ENCODE results near the gene STARD3. TPM values are rescaled to one million over a fixed set of nuclear protein-coding genes. Genes with fewer than 3 reads are reported as not detected.

STARD3 gene
- total RNA-seq, 1 experiment from 2014 or later, result 47.7 TPM

DNA sequence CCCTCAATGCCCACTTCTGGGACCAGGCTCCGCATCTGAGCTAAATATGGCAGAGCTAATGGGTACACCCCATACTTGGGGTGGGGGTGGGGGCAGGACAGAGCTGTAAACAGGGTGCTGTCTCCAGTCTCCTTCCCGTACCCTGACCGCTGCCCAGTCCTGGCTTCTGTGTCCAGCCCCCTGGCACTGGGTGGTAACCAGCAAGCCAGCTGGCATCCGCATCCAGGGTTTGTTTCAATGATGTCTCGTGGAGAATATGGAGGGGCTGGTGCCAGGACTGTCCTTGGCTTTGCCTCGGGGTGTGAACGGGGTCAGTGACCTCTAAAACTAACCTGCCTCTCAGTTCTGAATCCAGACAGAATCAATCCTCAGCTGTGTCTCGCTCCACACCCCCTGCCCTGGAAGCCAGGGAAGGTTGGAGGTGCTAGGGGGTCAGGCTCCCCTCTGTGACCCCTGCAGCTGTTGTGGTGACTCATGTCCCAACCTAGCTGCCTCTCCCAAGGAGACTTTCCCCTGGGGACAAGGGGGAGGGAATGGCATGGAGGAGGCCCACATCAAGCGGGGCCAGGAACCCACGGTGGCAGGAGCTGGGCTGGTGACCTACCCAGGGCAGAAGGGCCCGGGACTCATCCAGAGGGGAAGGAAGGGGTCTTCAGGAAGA is 29.8 kb downstream of the STARD3 start:
- H3K79me2 ChIP-seq (ENCODE audit: low read depth), result no peaks in the 10 kb centered on the region
- H3K4me3 ChIP-seq, result no peak overlapping the region
- BruUV-seq (replicated peaks), result no TSS peak
- no peaks in the 10 kb centered on the region for H4K20me1 ChIP-seq (ENCODE audit: insufficient read depth)
- H3K27me3 ChIP-seq (ENCODE audit: insufficient read depth, low read depth), result no peaks in the 10 kb centered on the region
- H2AFZ ChIP-seq, result no peak overlapping the region
- H3F3A ChIP-seq (ENCODE audit: insufficient read depth, low read depth), result peaks cover 23% of the 10 kb centered on the region; the same call in 1 of the 2 replicates
- peak overlapping the region; percentile 22; the same call in 1 of the 2 replicates for H3K4me2 ChIP-seq
- no peak overlapping the region for H3K27ac ChIP-seq
- intact Hi-C loops (cut with micrococcal nuclease; ENCODE audit: unreplicated experiment), result no loop called here
- TF ChIP-seq EZH2 (IDR thresholded peaks at IDR 0.05; ENCODE audit: low read depth), result no peak
- no peak for TF ChIP-seq CTCF (conservative IDR thresholded peaks at IDR 0.05)
- CTCF ChIA-PET, result interaction anchor here (0.6 kb wide), 2 partner anchors 12 to 63 kb away, joined by 3 read pairs; no protein-coding TSS in a partner anchor
- POLR2A ChIA-PET (ENCODE audit: unreplicated experiment), result interaction anchor here (0.6 kb wide), 2 partner anchors 9 to 215 kb away, joined by 3 to 4 read pairs; no protein-coding TSS in a partner anchor
- DNase-seq, result peak in 1 of 2 experiments; percentile 22
- no peaks in the 10 kb centered on the region for H3K9me2 ChIP-seq (ENCODE audit: insufficient read depth)
- peaks cover 35% of the 10 kb centered on the region for H3K4me1 ChIP-seq (replicated peaks; ENCODE audit: insufficient read depth)
- no peaks in the 10 kb centered on the region for H3K9me3 ChIP-seq (ENCODE audit: insufficient read depth, low read depth)
- H3K36me3 ChIP-seq (ENCODE audit: low read depth), result no peaks in the 10 kb centered on the region

GRCh38 chr17:39667262-39667944 is 30.5 kb downstream of the STARD3 start:
- Histone ChIP-seq H3K27ac (no peak overlapping the region), H2AFZ (no peak overlapping the region), H3K9me2 (ENCODE audit: insufficient read depth) (no peaks in the 10 kb centered on the region), H3K4me2 (peak overlapping the region; percentile 83; the same call in 1 of the 2 replicates), H3K36me3 (ENCODE audit: low read depth) (no peaks in the 10 kb centered on the region), H3K4me1 (replicated peaks; ENCODE audit: insufficient read depth) (peaks cover 35% of the 10 kb centered on the region), H3K27me3 (ENCODE audit: insufficient read depth, low read depth) (no peaks in the 10 kb centered on the region), H3K9me3 (ENCODE audit: insufficient read depth, low read depth) (no peaks in the 10 kb centered on the region), H3F3A (ENCODE audit: insufficient read depth, low read depth) (peaks cover 23% of the 10 kb centered on the region; the same call in 1 of the 2 replicates), H4K20me1 (ENCODE audit: insufficient read depth) (no peaks in the 10 kb centered on the region), H3K79me2 (ENCODE audit: low read depth) (no peaks in the 10 kb centered on the region), H3K4me3 (no peak overlapping the region)
- TF ChIP-seq CTCF (conservative IDR thresholded peaks at IDR 0.05) (no peak), EZH2 (IDR thresholded peaks at IDR 0.05; ENCODE audit: low read depth) (no peak)
- intact Hi-C loops (cut with micrococcal nuclease; ENCODE audit: unreplicated experiment), result no loop called here
- peak in 1 of 2 experiments; percentile 27 for DNase-seq
- BruUV-seq (replicated peaks), result no TSS peak
- POLR2A ChIA-PET (ENCODE audit: unreplicated experiment), result interaction anchor here (0.6 kb wide), 2 partner anchors 8 to 214 kb away, joined by 3 to 4 read pairs; no protein-coding TSS in a partner anchor
- CTCF ChIA-PET, result interaction anchor here (0.5 to 0.6 kb wide), 2 partner anchors 13 to 62 kb away, joined by 3 read pairs; no protein-coding TSS in a partner anchor

DNA sequence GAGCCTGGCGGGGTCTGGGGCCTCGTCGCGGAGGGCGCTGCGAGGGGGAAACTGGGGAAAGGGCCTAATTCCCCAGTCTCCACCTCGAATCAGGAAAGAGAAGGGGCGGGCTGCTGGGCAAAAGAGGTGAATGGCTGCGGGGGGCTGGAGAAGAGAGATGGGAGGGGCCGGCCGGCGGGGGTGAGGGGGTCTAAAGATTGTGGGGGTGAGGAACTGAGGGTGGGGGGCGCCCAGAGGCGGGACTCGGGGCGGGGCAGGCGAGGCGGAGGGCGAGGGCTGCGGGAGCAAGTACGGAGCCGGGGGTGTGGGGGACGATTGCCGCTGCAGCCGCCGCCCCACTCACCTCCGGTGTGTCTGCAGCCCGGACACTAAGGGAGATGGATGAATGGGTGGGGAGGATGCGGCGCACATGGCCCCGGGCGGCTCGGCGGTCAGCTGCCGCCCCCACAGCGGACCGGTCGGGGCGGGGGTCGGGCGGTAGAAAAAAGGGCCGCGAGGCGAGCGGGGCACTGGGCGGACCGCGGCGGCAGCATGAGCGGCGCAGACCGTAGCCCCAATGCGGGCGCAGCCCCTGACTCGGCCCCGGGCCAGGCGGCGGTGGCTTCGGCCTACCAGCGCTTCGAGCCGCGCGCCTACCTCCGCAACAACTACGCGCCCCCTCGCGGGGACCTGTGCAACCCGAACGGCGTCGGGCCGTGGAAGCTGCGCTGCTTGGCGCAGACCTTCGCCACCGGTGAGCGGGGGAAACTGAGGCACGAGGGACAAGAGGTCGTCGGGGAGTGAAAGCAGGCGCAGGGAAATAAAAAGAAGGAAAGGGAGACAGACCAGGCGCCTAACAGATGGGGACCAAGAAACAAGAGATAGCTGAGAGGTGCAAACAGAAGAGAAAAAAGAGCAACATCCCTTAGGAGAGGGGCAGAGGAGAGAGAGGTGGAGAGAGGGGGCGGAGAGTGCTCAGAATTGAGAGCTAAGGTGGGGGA is 31.3 kb downstream of the STARD3 start, which contains the start of gene PNMT:
Gene PNMT, plus strand, starts transcription at position 509 of the 980 bp plus-strand sequence. Its CDS starts 23 bp downstream, at position 532.
- TF ChIP-seq CTCF (conservative IDR thresholded peaks at IDR 0.05), result peak; percentile 63; the same call in 1 of the 2 replicates
- no peak for TF ChIP-seq EZH2 (IDR thresholded peaks at IDR 0.05; ENCODE audit: low read depth)
- Histone ChIP-seq H3K4me3 (peak within 1 kb of the TSS; percentile 51), H2AFZ (peak within 1 kb of the TSS; percentile 75; the same call in 1 of the 2 replicates), H3K9me2 (ENCODE audit: insufficient read depth) (no peaks in the 10 kb centered on the region), H3K4me2 (peak within 1 kb of the TSS; percentile 83), H4K20me1 (ENCODE audit: insufficient read depth) (no peaks in the 10 kb centered on the region), H3K36me3 (ENCODE audit: low read depth) (no peaks in the 10 kb centered on the region), H3K4me1 (replicated peaks; ENCODE audit: insufficient read depth) (peaks cover 35% of the 10 kb centered on the region), H3K9me3 (ENCODE audit: insufficient read depth, low read depth) (no peaks in the 10 kb centered on the region), H3K27me3 (ENCODE audit: insufficient read depth, low read depth) (no peaks in the 10 kb centered on the region), H3F3A (ENCODE audit: insufficient read depth, low read depth) (peaks cover 17% of the 10 kb centered on the region; the same call in 1 of the 2 replicates), H3K79me2 (ENCODE audit: low read depth) (no peaks in the 10 kb centered on the region), H3K27ac (no peak within 1 kb of the TSS)
- intact Hi-C loops (cut with micrococcal nuclease; ENCODE audit: unreplicated experiment), result no loop called here
- ChIA-PET CTCF (no interaction called here), POLR2A (ENCODE audit: unreplicated experiment) (no interaction called here)
- no TSS peak for BruUV-seq (replicated peaks)
- DNase-seq, result peak in 1 of 2 experiments; percentile 58

Data from PC-9 (cell line).